Muscle of arm (tissue), 14 donors: ENCODE data around the gene ACSS3. TPM values are rescaled to one million over a fixed set of nuclear protein-coding genes. Genes with fewer than 3 reads are reported as not detected.
A peak's percentile ranks its signal among the peaks of the same experiment; 100 is the strongest.
"Not testable (repeated sequence)": the region's sequence is repeated elsewhere in the genome, so short reads cannot be mapped to it uniquely, and the experiment has no call there.

ENCODE experiments used
- DNase-seq: peaks from one replicate; pipeline ENCODE4 v3.0.0-alpha.2; 2013
- long read RNA-seq, 11 donors: transcript quantifications; one replicate each; lab custom pipeline, GENCODE V29; 2026
- polyA plus RNA-seq, 12 donors: library from polyadenylated mRNA; unstranded; fragments of 120-200 nt; gene quantifications; one replicate each; pipeline ENCODE4 v1.2.1, GENCODE V29; 2013; ENCODE audit not compliant: insufficient read length in 12 of 12

Gene ACSS3, protein sequence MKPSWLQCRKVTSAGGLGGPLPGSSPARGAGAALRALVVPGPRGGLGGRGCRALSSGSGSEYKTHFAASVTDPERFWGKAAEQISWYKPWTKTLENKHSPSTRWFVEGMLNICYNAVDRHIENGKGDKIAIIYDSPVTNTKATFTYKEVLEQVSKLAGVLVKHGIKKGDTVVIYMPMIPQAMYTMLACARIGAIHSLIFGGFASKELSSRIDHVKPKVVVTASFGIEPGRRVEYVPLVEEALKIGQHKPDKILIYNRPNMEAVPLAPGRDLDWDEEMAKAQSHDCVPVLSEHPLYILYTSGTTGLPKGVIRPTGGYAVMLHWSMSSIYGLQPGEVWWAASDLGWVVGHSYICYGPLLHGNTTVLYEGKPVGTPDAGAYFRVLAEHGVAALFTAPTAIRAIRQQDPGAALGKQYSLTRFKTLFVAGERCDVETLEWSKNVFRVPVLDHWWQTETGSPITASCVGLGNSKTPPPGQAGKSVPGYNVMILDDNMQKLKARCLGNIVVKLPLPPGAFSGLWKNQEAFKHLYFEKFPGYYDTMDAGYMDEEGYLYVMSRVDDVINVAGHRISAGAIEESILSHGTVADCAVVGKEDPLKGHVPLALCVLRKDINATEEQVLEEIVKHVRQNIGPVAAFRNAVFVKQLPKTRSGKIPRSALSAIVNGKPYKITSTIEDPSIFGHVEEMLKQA
- 10 to 100 TPM in 2 of 12 donors, 1 to 10 TPM in 9, not detected in 1; 4.9 to 11.3 (median 8.6) TPM for polyA plus RNA-seq
- long read RNA-seq, donor 1, partial matches to known transcripts, result 0 of 2 reads
- long read RNA-seq, donor 1, other reads (novel, unspliced or antisense), result 0 of 2 reads
- long read RNA-seq, donor 2, full-length matches to known transcripts, result 3 of 3 reads
- long read RNA-seq, donor 2, partial matches to known transcripts, result 0 of 3 reads
- long read RNA-seq, donor 2, other reads (novel, unspliced or antisense), result 0 of 3 reads
- long read RNA-seq, donor 3, full-length matches to known transcripts, result 2 of 2 reads
- long read RNA-seq, donor 3, partial matches to known transcripts, result 0 of 2 reads
- long read RNA-seq, donor 3, other reads (novel, unspliced or antisense), result 0 of 2 reads
- long read RNA-seq, donor 4, result 0 reads
- long read RNA-seq, donor 5, result 0 reads
- long read RNA-seq, donor 6, full-length matches to known transcripts, result 2 of 2 reads
- long read RNA-seq, donor 6, partial matches to known transcripts, result 0 of 2 reads
- long read RNA-seq, donor 6, other reads (novel, unspliced or antisense), result 0 of 2 reads
- long read RNA-seq, donor 7, result 0 reads
- long read RNA-seq, donor 8, full-length matches to known transcripts, result 1 of 1 reads
- long read RNA-seq, donor 8, partial matches to known transcripts, result 0 of 1 reads
- long read RNA-seq, donor 8, other reads (novel, unspliced or antisense), result 0 of 1 reads
- long read RNA-seq, donor 9, full-length matches to known transcripts, result 1 of 1 reads
- long read RNA-seq, donor 9, partial matches to known transcripts, result 0 of 1 reads
- long read RNA-seq, donor 9, other reads (novel, unspliced or antisense), result 0 of 1 reads
- long read RNA-seq, donor 10, partial matches to known transcripts, result 0 of 1 reads
- long read RNA-seq, donor 10, other reads (novel, unspliced or antisense), result 0 of 1 reads
- long read RNA-seq, donor 11, full-length matches to known transcripts, result 3 of 3 reads
- long read RNA-seq, donor 11, partial matches to known transcripts, result 0 of 3 reads
- long read RNA-seq, donor 11, other reads (novel, unspliced or antisense), result 0 of 3 reads

DNA sequence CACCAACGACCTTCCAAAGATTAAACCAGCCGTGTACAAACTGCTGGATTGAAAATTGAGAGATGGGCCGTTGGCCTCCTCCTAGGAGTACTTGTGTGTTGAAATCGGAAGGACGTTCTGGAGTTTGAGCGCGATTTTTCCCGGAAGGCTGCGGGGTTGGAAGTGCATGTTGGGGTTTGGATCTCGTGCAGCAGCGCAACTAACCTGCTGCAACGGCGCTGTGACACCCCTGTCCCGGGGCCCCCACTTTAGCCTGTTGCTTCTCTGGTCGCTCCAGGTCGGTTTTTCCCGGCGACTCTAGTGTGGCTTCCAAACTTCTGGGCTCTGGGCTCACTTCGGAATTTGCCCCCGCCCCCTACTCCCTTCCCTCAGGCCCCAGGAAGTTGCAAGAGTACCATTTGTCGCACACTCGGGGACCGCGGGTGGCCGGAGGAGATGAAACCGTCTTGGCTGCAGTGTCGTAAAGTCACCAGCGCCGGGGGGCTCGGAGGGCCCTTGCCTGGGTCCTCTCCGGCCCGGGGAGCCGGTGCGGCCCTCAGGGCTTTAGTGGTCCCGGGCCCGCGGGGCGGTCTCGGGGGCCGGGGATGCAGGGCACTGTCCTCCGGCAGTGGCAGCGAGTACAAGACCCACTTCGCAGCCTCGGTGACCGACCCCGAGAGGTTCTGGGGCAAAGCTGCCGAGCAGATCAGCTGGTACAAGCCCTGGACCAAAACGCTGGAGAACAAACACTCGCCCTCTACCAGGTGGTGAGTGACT lies at the start of gene ACSS3:
Gene ACSS3 (plus strand): TSS at position 394 of the 756 bp plus-strand sequence. CDS start 42 bp downstream, at position 436.
- DNase-seq, result peak; percentile 68

DNA sequence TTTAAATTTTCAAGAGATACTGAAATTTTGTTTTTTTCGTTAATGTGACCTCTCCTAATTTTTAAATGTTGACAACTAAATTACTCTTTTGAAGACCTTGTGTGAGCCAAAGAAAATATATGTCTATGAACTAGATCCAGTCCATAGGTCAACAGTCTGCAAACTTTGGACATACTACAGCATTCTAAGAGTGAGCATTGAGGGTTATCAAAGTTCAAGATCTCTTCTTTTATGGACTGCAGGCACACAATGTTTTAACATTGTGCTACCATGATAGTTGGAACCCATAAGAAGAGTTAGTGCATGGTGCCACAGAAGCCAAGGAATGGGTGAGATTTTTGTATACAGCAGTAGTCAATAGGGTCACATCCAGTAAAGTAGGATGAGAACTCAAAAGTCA lies 43.0 kb upstream of the ACSS3 start:
- DNase-seq, result no peak

DNA sequence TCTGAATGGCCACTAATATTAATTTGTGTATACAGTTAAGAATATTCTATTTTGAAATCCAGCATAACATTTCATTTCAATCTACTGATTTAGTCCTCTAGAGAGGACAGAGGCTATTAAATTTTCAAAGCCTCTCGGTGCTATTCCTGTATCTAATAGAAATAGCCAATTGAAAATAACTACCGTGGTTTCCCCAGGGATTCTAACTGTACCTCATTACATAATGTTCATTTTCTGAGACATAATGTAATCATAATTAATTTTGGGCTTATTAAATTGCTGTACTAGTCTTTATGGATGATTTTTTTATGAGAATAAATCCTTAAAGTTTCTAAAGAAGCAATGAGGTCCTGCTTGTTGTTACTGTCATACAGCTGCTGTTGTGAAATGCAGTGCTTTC lies 38.6 kb upstream of the ACSS3 start:
- no peak for DNase-seq

DNA sequence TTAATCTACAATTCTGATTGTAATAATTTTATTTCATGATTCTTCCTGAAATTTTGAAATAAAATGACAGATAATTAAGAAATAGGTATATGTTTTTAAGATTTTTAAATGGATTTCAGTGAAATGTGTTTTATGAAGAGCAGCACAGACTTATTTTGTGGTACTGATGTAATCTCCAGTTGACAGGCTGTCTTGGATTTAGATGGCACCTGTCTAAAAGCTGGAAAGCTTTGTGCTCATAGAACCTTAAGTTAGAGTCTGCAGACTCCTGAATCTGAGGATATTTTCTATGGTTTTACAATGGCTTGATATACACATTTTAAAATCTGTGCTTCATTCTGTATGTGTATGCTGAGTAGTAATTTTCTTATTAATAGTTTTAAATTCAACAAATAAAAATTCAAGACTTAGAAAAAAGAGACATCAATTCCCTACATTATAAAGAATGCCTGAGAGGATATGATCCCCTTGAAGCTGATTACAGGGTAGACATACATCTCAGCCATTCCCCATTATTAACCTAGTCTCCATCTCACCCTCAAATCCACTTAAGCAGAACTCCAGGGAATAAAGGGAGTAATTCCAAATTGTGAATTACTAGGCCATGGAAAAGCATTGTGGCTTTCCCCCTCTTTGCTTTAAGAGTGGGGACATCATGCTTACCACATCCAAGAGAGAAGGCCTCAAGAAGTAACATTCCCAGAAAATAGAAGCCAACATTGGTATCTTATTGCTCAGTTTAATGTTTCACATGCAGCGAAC lies 33.7 kb upstream of the ACSS3 start:
- DNase-seq, result no peak

DNA sequence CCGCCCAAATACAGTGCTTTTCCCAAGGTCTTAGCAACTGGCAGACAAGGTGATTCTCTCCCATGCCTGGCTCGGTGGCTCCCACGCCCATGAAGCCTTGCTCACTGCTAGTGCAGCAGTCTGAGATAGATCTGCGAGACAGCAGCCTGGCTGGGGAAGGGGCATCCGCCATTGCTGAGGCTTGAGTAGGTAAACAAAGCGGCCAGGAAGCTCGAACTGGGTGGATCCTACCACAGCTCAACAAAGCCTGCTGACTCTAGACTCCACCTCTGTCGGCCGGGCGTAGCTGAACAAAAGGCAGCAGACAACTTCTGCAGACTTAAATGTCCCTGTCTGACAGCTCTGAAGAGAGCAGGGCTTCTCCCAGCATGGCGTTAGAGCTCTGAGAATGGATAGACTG lies 12.9 kb upstream of the ACSS3 start:
- not testable (repeated sequence) for DNase-seq

DNA sequence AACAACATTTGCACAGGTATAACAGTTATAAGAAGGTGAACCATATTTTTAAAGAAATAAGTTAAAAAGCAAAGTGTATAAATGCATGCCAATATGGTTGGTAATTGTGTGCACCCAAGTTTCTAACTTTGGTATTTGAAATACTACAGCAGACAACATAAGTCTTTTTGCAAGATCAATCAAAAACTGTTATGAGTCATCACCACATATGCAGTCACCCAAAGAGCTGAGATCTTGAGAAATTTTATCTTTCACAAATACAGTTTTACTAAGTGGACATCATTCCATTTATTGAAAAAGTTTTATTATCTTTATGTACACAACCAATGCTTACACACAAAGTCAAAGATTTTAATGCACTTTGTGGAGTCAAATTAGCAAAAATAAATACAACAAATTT lies 7.0 kb upstream of the ACSS3 start:
- no peak for DNase-seq

DNA sequence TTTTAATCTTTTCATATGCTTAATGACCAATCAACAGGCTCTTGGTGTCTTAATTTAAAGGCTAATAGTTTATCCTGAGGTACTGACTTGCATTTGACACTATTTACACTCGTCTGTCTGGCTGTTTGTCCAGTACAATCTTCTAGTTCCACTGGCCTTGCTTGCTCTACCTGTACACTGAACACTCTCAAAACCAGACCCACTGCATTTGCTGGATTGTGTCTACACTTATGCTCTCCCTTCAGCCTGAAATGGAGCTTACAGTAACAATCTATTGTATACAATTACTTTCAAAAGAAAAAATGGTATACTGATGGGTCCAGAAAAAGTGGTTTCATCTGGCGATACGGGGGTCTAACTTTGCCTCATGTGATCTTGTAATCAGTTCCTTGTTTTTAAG lies 2.3 kb upstream of the ACSS3 start:
- no peak for DNase-seq

DNA sequence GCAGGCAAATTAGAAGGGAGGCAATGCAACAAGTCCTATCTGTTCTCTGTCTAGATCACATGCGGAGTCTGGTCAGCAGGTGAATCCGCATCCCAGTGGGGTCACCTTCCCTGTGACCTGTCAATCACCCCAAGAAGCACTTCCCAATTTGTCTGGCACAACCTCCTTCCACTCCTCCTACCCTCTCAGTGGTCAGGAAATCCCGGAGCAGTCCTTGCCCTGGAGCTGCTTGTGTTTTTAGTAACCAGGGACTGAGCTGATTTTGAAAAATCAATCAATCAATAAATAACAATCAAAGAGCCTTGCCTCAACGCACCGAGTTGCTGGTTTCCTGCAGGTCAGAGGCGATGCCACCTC lies 572 bp upstream of the ACSS3 start:
- DNase-seq, result peak; percentile 56

DNA sequence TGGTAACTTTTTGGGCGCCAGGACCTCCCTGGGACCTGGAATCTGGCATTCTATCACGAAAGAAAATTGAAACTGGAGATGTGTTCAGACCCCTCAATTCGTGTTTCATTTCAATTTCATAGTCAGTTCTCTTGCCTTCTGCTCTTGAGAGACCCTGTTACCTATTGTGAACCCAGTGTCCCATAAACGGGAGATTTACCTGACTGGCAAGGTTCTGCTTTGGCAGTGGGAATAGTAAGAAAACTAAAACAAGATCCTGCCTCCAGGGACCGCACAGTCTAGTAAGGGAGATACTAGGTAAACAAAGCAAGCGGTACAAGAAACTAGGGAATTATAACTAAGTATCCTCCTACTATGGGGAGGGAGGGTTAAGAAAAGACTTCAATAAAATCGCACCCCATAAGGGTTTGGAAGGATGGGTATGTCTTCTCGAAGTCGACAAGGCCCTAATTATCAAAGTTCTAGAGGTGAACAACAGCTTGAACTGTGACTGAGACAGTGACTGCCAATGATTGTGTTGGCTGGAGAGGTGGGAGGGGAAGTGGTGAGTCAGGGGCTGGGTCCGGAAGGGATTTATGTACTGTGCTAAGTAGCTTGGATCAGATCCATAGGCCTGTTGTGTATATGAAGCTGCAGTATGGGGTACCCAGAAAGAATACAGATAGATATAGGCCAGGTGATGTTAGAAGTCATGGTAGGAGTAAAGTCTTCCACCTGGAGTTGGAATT lies 754 bp downstream of the ACSS3 start:
- peak; percentile 35 for DNase-seq

DNA sequence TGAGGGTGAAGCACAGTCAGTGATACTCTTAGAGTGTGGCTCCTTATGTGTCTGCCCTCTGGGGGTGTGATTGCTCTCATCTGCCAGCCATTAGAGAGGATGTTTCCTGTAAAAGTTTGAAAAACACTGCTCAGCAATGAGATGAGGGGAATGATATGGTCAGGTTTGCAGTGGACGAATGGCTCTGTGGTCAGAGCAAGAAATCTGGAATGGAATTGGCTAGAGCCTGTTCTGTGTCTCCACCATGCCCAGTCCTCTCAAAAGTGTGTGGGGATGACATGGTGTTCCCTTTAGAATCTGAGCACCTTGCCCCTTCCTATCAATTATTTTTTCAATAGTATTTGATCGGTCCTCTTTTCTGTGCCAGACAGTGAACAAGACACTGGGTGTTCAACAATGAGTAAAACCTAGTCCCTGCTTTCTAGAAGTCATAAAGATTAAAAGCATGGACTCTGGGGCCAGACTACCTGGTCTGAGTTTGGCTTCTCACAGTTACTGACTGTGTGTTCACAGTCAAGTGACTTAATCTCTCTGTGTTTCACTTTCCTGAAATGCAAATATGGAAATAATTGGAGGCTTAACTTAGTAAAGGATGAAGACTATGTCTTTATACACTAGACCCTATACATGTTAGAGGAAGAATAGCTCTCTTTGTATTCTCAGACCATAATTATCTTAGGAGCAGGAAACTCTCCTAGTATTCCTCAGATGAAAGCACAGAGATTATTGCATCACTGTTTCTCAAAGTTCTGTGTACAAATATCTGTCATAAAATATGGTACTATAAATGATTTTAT lies 1.6 kb downstream of the ACSS3 start:
- DNase-seq, result no peak

DNA sequence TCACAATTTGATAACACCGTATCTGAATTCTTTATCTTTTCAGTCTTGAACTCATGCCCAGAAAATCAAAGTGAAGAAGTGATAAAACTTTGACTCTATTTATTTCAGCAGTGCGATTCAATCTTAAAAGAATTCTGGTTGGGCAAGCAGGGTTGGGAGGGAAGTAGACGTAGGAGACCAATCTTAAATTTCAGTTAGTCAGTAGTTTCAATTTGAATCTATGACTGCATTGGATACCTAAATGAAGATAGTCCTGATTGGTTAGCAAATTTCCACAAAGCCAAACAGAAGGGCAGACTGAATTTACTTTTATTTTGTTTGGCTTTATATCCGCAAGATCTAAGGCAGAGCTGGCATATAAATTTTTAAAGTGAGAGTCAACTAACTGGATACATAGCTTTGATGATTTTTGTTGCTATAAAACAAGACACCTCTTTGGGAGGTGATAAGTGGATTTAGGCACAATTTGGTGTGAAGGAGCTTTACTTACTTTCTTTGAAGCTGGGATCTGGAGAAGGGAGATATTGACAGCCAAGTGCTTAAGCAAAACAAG lies 2.6 kb downstream of the ACSS3 start:
- DNase-seq, result no peak

DNA sequence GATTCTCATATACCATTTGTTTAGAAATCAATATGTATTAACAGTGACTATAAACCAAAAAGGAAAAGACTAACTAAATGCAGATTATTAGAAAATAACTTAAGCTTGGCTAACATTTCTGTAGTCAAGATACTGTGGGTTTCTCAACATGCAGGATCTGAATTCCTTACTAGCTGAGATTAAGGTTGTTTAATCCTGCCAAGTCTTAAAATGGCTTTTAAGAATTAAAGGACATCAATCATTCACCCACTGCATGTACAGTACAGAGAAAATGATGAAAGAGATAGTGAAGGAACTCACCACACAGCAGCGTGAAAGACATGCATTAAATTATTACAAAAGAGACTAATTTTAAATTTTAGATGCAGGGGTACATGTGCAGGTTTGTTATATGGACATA lies 3.8 kb downstream of the ACSS3 start:
- DNase-seq, result no peak

DNA sequence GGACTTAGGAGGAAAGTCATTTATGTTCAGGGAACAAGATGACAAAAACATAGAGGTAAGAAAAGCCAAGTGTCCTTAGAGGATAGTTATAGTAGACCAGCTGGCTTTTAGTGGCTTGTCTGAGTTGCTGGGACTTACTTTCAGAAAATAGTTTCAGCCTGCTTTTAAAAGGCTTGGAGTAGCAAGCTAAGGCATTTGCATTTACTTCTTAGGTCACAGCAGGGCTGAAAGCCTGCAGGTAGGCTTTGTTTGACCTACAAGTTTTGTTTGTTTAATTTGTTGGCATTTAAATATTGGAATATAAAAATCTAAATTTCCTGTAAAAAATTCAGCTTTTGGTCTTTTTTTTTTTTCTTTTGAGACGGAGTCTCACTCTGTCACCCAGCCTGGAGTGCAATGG lies 5.1 kb downstream of the ACSS3 start:
- no peak for DNase-seq

DNA sequence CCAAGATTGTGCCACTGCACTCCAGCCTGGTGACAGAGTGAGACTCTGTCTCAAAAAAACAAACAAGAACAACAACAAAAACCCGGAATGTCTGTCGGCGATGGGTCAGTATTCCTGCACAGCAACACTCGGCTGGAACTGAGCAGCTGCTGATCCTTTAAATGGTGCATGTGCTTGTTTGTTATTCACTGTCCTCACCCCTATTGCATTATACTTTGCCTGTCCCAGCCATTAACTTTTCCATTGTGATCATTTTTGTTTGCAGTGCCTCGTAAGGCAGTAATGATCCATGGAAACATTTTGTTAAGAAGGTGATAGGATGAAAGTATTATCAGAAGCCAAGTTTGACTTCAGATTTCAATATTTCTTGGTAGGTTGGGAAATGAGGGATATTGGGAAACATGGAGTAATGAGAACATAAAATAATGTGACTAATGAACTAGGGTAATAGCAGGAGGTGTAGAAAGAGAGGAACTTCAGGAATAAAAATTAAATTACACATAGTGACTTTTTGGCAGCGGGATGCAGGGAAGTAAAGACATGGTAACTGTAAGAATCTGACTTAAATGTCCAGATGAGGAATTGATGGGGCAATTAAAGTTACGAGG lies 6.1 kb downstream of the ACSS3 start:
- DNase-seq, result no peak

DNA sequence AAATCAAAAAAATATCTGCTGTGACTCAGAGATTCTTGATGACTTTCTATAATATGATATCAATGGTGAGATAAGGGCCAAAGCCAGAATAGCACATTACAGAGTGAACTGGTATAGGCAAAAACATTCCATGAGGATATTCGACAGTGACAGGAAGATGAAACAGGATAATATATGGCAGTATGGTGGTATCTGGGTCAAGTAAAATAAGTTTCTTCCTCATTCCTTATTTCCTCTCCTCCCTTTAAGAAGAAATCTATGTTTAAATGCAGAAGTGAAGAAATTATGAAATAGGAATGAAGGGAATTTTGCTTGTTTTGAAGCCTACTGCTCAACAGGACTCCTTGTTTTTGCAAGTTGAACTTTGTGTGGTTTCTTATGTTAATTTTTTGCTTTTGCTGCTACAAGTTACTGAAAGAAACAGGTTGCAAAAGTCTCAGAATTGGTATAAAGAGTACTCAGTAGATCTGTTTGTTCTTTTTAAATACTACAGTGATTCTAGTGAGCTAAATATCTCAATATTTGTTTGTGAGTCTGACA lies 7.0 kb downstream of the ACSS3 start:
- DNase-seq, result no peak

DNA sequence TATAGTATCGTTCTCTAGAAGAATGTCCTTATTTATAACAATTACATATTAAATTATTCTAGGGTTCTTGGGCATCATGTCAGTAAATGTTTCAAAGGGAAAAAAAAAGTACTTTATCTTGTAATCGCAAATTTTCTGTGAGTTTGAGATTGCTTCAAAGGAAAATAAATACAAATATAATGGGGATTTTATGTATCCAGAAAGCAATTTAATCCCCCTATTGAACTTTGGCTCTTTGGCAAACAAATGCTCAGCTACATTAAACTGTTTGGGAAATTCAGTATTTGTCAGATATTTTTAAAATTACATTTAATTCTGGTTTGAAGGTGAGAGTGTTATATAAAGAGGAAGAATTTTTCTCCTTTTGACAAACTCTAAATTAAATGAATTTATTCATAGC lies 8.0 kb downstream of the ACSS3 start:
- DNase-seq, result no peak

DNA sequence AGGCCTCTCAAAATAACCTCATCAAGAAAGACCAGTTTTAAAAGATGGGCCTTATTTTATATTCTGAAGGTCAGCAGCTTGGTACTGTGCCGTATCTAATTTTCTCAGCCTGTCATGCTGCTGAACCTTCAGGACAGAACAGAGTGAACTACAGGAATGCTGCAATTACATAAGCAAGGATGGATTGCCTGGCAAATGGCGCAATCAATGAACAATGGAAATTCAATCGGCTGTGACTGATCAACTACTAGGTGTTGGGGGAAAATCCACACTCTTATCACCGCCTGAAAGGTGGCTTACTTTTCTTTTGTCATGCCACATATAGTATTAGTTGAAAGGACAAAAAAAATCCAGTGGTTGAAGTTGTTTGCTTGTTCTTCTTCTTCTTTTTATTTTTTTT lies 8.5 kb downstream of the ACSS3 start:
- no peak for DNase-seq
